HG03039 (cell line): ENCODE measurements around the gene PLD5.
"Not testable (repeated sequence)": the region's sequence is repeated elsewhere in the genome, so short reads cannot be mapped to it uniquely, and the experiment has no call there.

Experiments
- ATAC-seq: cut with Tn5 transposase; IDR thresholded peaks from one replicate; pipeline ENCODE4 v1.9.1; 2021; ENCODE audit warnings: mild to moderate bottlenecking, moderate library complexity; ENCODE audit not compliant: unreplicated experiment

Gene PLD5

DNA sequence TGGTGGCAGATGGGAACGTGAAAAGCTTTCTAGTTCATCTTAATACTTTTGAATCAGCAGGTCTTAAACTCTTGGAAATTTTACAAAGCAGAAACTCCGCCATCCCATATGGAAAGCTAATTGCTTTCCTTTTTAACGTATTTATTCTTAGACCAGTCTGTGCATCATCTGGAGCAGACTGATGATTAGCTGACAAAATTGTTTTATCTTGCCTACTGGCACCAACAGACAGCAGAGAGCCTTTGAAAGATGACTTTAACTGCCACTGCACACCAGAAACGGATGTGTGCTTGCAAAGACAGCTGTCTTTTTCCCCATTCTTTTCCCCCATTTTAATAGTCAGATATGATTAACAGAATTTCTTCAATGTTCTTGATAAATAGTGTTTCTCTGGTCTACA, 97.0 kb downstream of the PLD5 start:
- ATAC-seq = no peak

GRCh38 chr1:242426271-242426905, 98.1 kb downstream of the PLD5 start:
- ATAC-seq = no peak

- no peak for ATAC-seq
Measured at GRCh38 chr1:242425232-242425631, 99.3 kb downstream of the PLD5 start.

GRCh38 chr1:242416657-242417056, 107.8 kb downstream of the PLD5 start:
- no peak for ATAC-seq

DNA sequence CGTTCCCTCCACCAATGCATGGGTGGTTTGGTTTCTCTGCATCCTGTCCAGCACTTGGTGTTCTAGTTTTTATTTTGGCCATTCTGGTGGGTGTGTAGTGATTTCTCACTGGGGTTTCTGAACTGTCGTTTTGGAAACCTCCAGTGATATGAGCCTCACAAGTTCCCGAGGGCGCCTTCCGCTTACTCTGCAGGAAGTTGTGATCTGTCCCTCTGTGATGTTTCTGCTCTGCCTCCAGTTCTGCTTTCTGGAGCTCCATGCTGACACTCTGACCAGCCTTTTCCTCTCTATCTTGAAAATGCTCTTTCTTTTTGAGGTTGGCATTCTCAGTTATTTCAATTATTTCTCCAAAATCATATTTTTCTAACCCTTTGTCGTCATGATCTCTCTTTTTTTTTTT, 111.6 kb downstream of the PLD5 start:
- ATAC-seq = no peak

GRCh38 chr1:242411901-242412300, 112.6 kb downstream of the PLD5 start:
- ATAC-seq = no peak

DNA sequence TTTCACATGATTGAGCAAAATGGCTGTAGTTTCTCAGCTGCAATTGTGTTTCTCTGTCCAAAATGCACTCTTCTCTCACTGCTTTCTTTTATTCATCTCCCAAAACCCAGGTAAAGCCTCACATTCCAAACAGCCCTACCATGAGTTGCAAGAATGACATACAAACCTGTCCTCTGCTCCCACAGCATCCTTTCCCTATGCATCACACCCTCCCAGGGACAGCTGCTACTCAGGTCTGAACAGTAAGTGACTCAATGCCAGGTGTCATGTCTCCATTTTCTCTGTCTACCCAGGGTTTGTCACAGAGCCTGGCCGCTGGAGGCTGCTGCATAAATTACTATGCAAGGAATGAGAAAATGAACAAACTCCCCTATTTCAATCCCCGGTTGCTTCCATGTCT, 118.5 kb downstream of the PLD5 start:
- ATAC-seq = no peak

DNA sequence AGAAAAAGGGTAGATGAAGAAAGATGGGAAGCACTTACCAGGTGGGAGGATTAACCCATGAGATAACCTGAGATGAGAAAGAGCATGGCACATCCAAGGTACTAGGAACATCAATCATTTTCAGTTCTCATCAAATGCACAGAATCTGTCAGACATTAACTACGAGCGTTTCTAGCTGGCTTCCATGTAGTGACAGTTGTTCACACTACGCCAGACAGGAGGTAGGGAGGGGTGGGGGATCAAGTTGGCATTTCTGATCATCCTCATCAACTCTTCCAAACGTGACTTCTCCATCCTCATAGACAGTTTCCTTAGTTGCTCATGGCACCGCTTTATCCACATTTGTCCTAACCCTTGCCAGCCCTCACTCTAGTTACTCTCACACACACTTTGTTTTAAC, 120.2 kb downstream of the PLD5 start:
- no peak for ATAC-seq

GRCh38 chr1:242402956-242403355, 121.5 kb downstream of the PLD5 start:
- ATAC-seq = no peak

DNA sequence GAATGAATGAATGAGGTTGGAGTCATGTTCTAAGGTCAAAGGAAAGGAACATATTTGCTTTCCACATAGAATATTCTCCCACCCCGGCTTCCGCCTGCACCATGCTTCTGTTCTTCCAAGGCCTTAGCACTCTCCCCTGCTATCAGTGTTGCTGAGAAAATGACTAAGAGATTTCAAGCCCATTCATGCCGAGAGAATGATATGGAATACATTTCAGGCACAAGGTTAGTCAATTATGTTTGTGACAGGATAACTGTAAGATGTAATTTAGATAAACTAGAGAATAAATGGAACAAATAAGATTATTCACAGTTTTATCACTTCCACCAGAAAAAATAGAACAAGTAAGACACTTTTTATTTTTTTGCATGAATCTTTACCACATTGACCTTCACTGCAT, 122.6 kb downstream of the PLD5 start:
- ATAC-seq = no peak

- no peak for ATAC-seq
Measured at GRCh38 chr1:242398351-242398750, 126.1 kb downstream of the PLD5 start.

GRCh38 chr1:242391896-242392295, 132.6 kb downstream of the PLD5 start:
- ATAC-seq = no peak

DNA sequence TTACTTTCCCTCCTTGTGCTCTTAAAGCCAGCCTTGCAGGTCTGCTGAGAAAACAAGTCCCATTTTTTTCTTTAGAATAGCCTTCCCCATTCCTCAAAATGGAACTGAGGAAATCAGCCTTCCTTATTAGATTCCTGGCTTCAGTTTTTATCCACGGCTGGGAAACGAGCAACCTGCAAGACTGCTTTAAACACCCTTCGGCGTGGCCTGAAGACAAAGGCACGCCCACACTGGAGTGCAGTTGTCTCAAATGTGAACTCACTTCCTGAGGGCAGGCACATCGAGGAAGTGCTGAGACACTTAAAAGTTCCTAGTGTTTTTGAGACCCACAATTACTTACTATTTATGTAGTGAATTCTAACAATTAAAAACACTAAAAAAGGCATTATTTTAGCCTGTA, 148.4 kb downstream of the PLD5 start:
- ATAC-seq = not testable (repeated sequence)

- not testable (repeated sequence) for ATAC-seq
Measured at GRCh38 chr1:242350446-242350845, 174.1 kb downstream of the PLD5 start.

DNA sequence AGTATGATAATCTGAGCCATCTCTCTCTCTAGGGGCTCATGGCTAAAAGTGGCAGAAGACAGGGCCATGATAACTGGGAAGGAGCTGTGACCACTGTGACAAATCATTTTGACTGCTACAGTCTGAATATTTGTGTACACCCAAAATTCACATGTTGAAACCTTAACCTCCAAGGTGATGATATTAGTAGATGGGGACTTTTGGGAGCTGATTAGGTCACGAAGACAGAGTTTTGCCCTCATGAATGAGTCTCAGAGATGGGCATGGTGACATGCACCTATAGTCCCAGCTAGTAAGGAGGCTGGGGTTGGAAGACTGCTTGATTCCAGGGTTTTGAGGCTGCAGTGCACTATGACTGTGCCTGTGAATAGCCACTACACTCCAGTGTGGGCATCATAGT, 174.9 kb downstream of the PLD5 start:
- ATAC-seq = no peak

- not testable (repeated sequence) for ATAC-seq
Measured at GRCh38 chr1:242330865-242331264, 193.6 kb downstream of the PLD5 start.

DNA sequence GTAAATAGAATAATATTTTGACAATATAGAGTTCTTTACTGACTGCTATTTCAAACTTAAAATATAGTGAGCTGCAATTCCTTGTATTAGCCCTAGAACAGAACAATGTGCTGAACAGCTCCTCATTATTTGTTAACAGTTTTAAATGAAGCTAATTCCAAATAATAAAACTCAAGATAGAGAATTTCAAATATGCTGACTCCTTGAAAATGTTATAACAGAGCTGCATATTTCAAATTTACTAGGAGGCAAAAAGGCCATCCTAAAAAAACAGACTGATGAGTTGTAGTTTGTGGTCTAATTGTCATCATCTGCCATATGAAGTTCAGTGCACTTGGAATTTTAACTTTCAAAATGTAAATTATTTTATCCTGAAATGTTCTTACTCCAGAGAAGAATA, 197.1 kb downstream of the PLD5 start:
- ATAC-seq = not testable (repeated sequence)

DNA sequence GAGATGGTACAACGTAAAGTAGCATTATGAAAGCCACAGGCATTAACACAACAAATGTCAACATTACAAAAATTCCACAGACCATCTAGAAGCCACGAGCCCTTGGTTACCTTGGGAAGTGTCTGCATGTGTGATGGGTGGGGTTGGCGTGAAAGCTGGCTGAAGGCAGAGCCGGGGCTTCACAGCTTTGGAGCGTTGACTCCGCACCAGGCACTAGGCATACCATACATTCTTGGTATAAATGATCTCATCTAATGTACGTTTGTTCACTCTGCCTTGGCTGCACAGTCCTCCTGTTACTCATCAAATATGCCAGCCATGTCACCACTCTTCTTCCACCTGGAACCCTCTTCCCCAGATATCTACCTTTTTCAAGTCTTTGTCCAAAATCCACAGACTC, 202.5 kb downstream of the PLD5 start:
- not testable (repeated sequence) for ATAC-seq

DNA sequence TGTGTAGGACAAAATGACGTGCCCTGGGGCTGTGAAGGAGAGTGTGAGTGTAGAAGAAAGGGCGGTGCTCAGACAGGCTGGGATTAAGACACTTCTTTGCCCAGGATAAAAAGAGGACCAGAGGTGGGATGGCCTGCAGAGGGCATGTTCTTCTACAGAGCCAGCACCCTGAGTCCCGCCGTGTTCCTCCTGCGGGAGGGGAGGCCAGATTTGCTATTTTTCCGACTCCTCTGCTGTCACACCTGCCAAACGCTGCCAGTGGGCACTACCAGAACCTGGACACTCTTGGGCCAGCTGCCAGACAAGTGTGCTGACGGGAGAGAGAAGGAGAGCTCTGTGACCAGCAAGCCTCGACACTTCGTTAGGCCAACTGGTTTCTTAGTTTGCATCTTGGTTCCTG, 206.4 kb downstream of the PLD5 start:
- no peak for ATAC-seq

DNA sequence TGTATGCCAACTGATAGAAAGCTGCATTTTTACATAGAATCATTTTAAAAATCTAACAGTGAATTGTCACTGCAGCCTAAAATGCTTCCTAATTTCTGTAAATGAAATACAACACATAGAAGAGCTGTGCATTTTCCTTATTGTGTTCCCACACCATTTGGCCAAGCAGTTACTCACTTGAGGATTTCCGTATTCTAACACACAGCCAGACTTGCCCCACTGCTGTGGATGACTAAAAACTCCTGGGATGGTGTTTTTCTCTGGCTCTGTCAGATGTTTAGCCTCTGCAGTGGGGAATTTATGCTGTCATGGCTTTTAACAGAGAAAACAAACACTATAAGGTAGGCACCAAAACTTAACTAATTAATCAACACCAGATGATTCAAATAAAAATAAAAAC, 209.6 kb downstream of the PLD5 start:
- not testable (repeated sequence) for ATAC-seq

DNA sequence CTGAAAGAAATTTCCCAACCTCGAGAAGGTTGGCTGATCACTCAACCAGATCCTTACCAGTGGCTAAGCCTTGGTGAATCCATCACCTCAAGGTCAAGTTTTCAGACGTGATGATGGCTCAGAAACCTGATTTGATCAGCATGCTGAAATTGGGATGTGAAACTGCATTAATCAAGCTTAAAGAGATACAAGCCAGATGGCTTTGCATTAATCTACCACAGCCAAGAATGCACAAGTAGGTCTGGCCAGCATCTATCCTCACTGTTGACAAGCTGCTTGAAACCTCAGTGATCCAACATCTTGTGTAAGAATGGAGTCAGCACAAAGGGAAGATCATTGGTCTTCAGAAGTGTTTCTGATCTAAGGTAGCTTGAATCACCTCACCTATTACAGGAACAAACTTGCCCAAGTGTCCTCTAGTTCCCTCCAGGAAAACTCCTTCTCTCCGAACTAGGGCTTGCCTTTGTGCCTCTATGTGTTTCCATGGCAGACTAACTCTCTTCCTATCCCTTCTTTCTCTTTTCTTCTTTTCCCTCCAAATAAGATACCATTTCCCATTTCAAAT, 210.3 kb downstream of the PLD5 start:
- not testable (repeated sequence) for ATAC-seq

DNA sequence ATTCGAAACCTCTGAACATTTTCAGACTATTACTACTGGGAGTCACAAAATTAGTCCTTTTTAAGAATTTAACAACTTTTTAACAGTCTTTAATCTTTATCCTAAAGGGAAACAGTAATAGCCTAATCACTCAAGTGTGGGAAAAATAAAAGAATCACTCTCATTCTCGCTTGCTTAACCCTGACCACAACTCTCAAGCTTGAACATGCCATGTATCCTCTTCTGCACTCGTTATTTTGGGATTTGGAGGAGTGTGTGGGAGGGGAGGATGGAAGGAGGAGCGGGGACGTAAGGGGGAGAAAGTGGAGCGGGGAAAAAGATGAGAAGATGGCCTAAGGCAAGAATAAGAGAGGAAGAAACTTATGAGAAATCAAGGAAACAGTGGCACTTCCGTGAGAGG, 215.8 kb downstream of the PLD5 start:
- not testable (repeated sequence) for ATAC-seq

DNA sequence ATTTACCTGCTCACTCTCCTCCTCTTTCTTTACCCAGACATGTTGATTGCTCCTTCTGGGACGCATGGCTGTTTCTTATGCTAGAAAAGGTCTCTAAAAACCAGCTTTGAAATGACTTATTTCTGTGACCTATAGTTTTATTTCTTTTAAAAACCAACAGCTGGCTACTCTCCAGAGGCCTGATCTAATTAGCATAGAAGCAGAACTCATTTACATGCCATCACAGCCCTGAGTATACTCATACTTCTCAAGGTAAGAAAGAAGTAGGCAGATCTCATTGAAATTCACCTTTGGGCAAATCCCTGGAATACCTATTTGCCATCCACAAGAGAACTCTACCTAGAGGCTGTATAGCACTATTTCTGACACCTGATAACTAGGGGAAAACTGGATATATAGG, 230.7 kb downstream of the PLD5 start:
- ATAC-seq = not testable (repeated sequence)
